HCT116 (cell line): ENCODE measurements around the gene NCCRP1.

Experiments
- CEBPB ChIP-seq: IDR thresholded peaks from 2 replicates; pipeline ENCODE4 v1.6.1; 2012; ENCODE audit warnings: low read depth
- CTCF ChIP-seq, 3 experiments: fragments of 200-600 bp in 1 of 3; sonication (generic) in 1 of 3; IDR thresholded peaks in 2 of 3; conservative IDR thresholded peaks in 1 of 3; 2 replicates each; pipeline ENCODE4 v1.5.1; 2012 to 2017; ENCODE audit warnings: low read depth in 2 of 3, low read length in 2 of 3, antibody characterized with exemption in 1 of 3, borderline replicate concordance in 1 of 3, control low read depth in 1 of 3, mild to moderate bottlenecking in 1 of 3, mixed read lengths in 1 of 3, mixed run types in 1 of 3, moderate library complexity in 1 of 3; ENCODE audit not compliant: insufficient read depth in 1 of 3
- ELF1 ChIP-seq: IDR thresholded peaks from 2 replicates; pipeline ENCODE4 v1.6.1; 2012; ENCODE audit warnings: low read depth, borderline replicate concordance
- EZH2 ChIP-seq: fragments of 200-600 bp; sonication (generic); IDR thresholded peaks from 2 replicates; pipeline ENCODE4 v1.6.1; 2017; ENCODE audit warnings: antibody characterized with exemption, mixed run types
- POLR2A ChIP-seq: IDR thresholded peaks from 2 replicates; pipeline ENCODE4 v1.7.0; 2011; ENCODE audit warnings: borderline replicate concordance; ENCODE audit not compliant: insufficient read depth, insufficient read length; ENCODE audit errors: extremely low read depth
- POLR2AphosphoS5 ChIP-seq: IDR thresholded peaks from 2 replicates; pipeline ENCODE4 v1.6.1; 2011; ENCODE audit warnings: mild to moderate bottlenecking, low read depth, low read length, moderate library complexity
- SIN3A ChIP-seq: IDR thresholded peaks from 2 replicates; pipeline ENCODE4 v1.6.1; 2012; ENCODE audit warnings: low read depth
- TCF7L2 ChIP-seq: IDR thresholded peaks from 2 replicates; pipeline ENCODE4 v1.7.0; 2011; ENCODE audit warnings: borderline replicate concordance, inconsistent platforms; ENCODE audit not compliant: insufficient read depth, insufficient read length; ENCODE audit errors: extremely low read depth
- YY1 ChIP-seq: IDR thresholded peaks from 2 replicates; pipeline ENCODE4 v1.6.1; 2011; ENCODE audit warnings: low read length, low read depth, moderate library complexity, mild to moderate bottlenecking; ENCODE audit not compliant: insufficient replicate concordance; ENCODE audit errors: extremely low read depth
- ZFX ChIP-seq: fragments of 450-650 bp; IDR thresholded peaks from 2 replicates; pipeline ENCODE4 v1.6.1; 2017
- TF ChIP-seq, protein P1 (sequence below): IDR thresholded peaks from 2 replicates; pipeline ENCODE4 v1.6.1; 2011; ENCODE audit warnings: mild to moderate bottlenecking, low read length, moderate library complexity; ENCODE audit not compliant: insufficient replicate concordance; ENCODE audit errors: extremely low read depth

- TF ChIP-seq SIN3A (no peak), POLR2A (no peak), ZFX (no peak), EZH2 (no peak), ELF1 (no peak), CTCF (IDR thresholded peaks at IDR 0.05 in 2 of 3, conservative IDR thresholded peaks at IDR 0.05 in 1 of 3; ENCODE audit: borderline replicate concordance in 1 of 3, insufficient read depth in 1 of 3, low read depth in 2 of 3, low read length in 2 of 3) (no peak), TCF7L2 (no peak), CEBPB (no peak), POLR2AphosphoS5 (no peak), YY1 (no peak)
- TF ChIP-seq, protein P1, sequence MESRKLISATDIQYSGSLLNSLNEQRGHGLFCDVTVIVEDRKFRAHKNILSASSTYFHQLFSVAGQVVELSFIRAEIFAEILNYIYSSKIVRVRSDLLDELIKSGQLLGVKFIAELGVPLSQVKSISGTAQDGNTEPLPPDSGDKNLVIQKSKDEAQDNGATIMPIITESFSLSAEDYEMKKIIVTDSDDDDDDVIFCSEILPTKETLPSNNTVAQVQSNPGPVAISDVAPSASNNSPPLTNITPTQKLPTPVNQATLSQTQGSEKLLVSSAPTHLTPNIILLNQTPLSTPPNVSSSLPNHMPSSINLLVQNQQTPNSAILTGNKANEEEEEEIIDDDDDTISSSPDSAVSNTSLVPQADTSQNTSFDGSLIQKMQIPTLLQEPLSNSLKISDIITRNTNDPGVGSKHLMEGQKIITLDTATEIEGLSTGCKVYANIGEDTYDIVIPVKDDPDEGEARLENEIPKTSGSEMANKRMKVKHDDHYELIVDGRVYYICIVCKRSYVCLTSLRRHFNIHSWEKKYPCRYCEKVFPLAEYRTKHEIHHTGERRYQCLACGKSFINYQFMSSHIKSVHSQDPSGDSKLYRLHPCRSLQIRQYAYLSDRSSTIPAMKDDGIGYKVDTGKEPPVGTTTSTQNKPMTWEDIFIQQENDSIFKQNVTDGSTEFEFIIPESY = no peak
These were observed 30.9 kb upstream of the NCCRP1 start for GRCh38 chr19:39165857-39166256.
